Femur (tissue), 1 donor: Measurements from ENCODE around the gene PYDC1.
"Not testable (repeated sequence)": the region's sequence is repeated elsewhere in the genome, so short reads cannot be mapped to it uniquely, and the experiment has no call there.

Experiments
- DNase-seq: peaks from one replicate; pipeline ENCODE4 v3.0.0-alpha.2; 2017

PYDC1 gene

GRCh38 chr16:31177136-31177535, 39.8 kb downstream of the PYDC1 start:
- DNase-seq = peak; percentile 48

DNA sequence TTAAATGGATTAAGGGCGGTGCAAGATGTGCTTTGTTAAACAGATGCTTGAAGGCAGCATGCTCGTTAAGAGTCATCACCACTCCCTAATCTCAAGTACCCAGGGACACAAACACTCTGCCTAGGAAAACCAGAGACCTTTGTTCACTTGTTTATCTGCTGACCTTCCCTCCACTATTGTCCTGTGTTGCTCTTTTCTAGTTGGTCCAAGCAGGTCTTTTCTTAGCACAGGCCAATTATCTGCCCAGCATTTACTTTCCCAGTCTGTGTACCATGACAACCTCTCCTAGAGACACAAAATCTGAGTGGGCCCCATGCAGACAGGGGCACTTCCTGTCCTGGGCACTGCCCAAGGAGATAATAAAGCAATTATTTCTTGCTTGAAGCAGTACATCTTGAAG, 46.9 kb downstream of the PYDC1 start:
- not testable (repeated sequence) for DNase-seq

DNA sequence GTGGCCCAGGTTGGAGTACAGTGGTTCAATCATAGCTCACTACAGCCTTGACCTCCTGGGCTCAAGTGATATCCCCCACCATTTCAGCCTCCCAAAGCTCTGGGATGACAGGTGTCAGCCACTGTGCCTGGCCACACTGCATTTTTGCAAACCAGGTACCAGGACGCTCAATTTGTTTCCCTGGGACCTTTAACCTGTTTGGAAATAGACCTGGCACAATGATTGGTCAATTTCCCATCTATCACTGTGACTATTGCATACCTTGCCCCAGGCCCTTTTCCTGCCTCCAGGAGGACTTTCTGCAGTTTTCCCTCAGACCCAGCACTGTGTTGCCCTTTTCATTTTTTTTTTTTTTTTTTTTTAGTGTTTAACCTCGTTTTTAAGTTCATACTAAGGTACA, 48.1 kb downstream of the PYDC1 start:
- no peak for DNase-seq

DNA sequence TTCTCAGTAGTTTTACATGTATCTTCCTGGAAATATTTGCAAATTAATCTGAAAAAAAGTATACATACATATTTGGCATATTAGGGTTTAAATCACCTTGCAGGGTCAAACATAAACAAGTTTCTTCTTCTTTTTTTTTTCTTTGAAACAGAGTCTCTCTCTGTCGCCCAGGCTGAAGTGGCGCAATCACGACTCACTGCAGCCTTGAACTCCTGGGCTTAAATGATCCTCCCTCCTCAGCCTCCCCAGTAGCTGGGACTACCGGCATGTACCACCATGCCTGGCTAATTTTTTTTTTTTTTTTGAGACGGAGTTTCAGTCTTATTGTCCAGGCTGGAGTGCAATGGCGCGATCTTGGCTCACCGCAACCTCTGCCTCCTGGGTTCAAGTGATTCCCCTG, 49.6 kb downstream of the PYDC1 start:
- DNase-seq = no peak
